GM12878 (cell line): ENCODE data around the gene FOXA1. TPM values are rescaled to one million over a fixed set of nuclear protein-coding genes. Genes with fewer than 3 reads are reported as not detected.

Source experiments
- ATAC-seq: fragments of 200-7000 bp; cut with Tn5 transposase; 3 replicates; pipeline ENCODE4 v1.9.1; 2020; ENCODE audit warnings: mild to moderate bottlenecking, moderate library complexity
- BruUV-seq: library from RNA; stranded (reverse); fragments of 400-500 nt; replicated peaks from 2 replicates; lab custom pipeline; 2021; lab: Mats Ljungman, UMichigan
- CTCF ChIA-PET: fragments of 300-600 bp; sonication (Branson Sonifier 250); formaldehyde crosslinking; extraction: SDS; loops from one replicate; lab custom pipeline; 2021; ENCODE audit warnings: inconsistent platforms; lab: Yijun Ruan, JAX
- POLR2A ChIA-PET: fragments of 350-600 bp; formaldehyde crosslinking; extraction: SDS; loops from one replicate; lab custom pipeline; 2021; ENCODE audit warnings: inconsistent platforms; lab: Charles Lee
- RAD21 ChIA-PET: fragments of 300-600 bp; sonication (Branson Sonifier 250); formaldehyde crosslinking; loops from one replicate; lab custom pipeline; 2023; ENCODE audit warnings: antibody characterized with exemption; ENCODE audit not compliant: unreplicated experiment; lab: Charles Lee
- SMC1A ChIA-PET: fragments of 300-600 bp; sonication (Branson Sonifier 250); formaldehyde crosslinking; loops from one replicate; lab custom pipeline; 2023; ENCODE audit not compliant: unreplicated experiment, uncharacterized antibody; lab: Charles Lee
- DNase-seq: peaks from one replicate; pipeline ENCODE4 v3.0.0-alpha.2; 2011; ENCODE audit warnings: low read depth, low spot score
- FAIRE-seq: peaks from 3 replicates; lab custom pipeline; 2011; peaks lifted over from hg19 to GRCh38; lab: Jason Lieb, UNC
- H2AFZ ChIP-seq: 2 replicates; pipeline ENCODE4 v1.6.0; 2011; ENCODE audit warnings: low read depth, low read length, control low read depth; ENCODE audit not compliant: control insufficient read depth
- H3K27ac ChIP-seq: 2 replicates; pipeline ENCODE4 v1.5.1; 2011; ENCODE audit warnings: control low read depth; ENCODE audit not compliant: control insufficient read depth, insufficient read depth
- H3K27me3 ChIP-seq, 2 experiments: replicated peaks in 1 of 2; 2 replicates each; pipeline versions ENCODE4 v1.6.0 to v1.6.1; 2011; ENCODE audit warnings: low read length in 1 of 2; ENCODE audit not compliant: control insufficient read depth in 2 of 2, insufficient read depth in 2 of 2
- H3K36me3 ChIP-seq, 2 experiments: 2 replicates each; pipeline ENCODE4 v1.5.1; 2011; ENCODE audit warnings: low read length in 1 of 2; ENCODE audit not compliant: control insufficient read depth in 2 of 2, insufficient read depth in 2 of 2
- H3K4me1 ChIP-seq: 2 replicates; pipeline ENCODE4 v1.6.1; 2011; ENCODE audit warnings: mild to moderate bottlenecking, low read length, moderate library complexity, mixed read lengths; ENCODE audit not compliant: control insufficient read depth, insufficient read depth
- H3K4me2 ChIP-seq: 2 replicates; pipeline ENCODE4 v1.6.0; 2011; ENCODE audit warnings: control low read depth; ENCODE audit not compliant: control insufficient read depth, insufficient read depth
- H3K4me3 ChIP-seq: fragments of 200-600 bp; sonication (generic); 2 replicates; pipeline ENCODE4 v1.5.1; 2016
- H3K79me2 ChIP-seq: 2 replicates; pipeline ENCODE4 v1.6.0; 2011; ENCODE audit warnings: low read length; ENCODE audit not compliant: control insufficient read depth, insufficient read depth
- H3K9ac ChIP-seq: 2 replicates; pipeline ENCODE4 v1.8.0; 2011; ENCODE audit warnings: low read length, control low read depth, mixed read lengths; ENCODE audit not compliant: control insufficient read depth, insufficient read depth
- H3K9me3 ChIP-seq: replicated peaks from 3 replicates; pipeline ENCODE4 v1.5.1; 2011; ENCODE audit warnings: mild to moderate bottlenecking, low read length; ENCODE audit not compliant: control insufficient read depth, insufficient read depth
- H4K20me1 ChIP-seq: 2 replicates; pipeline ENCODE4 v1.6.0; 2011; ENCODE audit not compliant: control insufficient read depth, insufficient read depth
- ATF2 ChIP-seq: IDR thresholded peaks from 2 replicates; pipeline ENCODE4 v1.6.1; 2012; ENCODE audit warnings: low read length, inconsistent platforms
- MLLT1 ChIP-seq: fragments of 450-650 bp; IDR thresholded peaks from 2 replicates; pipeline ENCODE4 v1.6.1; 2016; ENCODE audit warnings: mild to moderate bottlenecking
- NKRF ChIP-seq: fragments of 450-650 bp; conservative IDR thresholded peaks from 2 replicates; pipeline ENCODE4 v1.6.1; 2017; ENCODE audit warnings: mild to moderate bottlenecking, moderate library complexity
- PBX3 ChIP-seq: IDR thresholded peaks from 2 replicates; pipeline ENCODE4 v1.6.1; 2011; ENCODE audit warnings: mild to moderate bottlenecking, low read depth, low read length, moderate library complexity; ENCODE audit not compliant: insufficient replicate concordance
- TARDBP ChIP-seq: IDR thresholded peaks from 2 replicates; pipeline ENCODE4 v1.6.1; 2016; ENCODE audit warnings: borderline replicate concordance
- WGBS: methylation state at CpG from one replicate; pipeline ENCODE4 v1.1.6; 2016; ENCODE audit warnings: low lambda C conversion rate; ENCODE audit not compliant: insufficient replicate concordance, insufficient coverage; ENCODE audit errors: missing lambda C conversion rate; 5-methylcytosine and 5-hydroxymethylcytosine counted together
- in situ Hi-C: fragments of 300-500 bp; cut with MboI; formaldehyde crosslinking; loops from 9 replicates; pipeline ENCODE4 v1.14.3; 2018; ENCODE audit warnings: mixed read lengths
- intact Hi-C: fragments of 100-400 bp; cut with micrococcal nuclease; formaldehyde crosslinking; loops from one replicate; pipeline ENCODE4 v1.14.2; 2022; ENCODE audit not compliant: unreplicated experiment
- polyA plus RNA-seq, 11 experiments: library from polyadenylated mRNA; depleted of rRNA in 4 of 11; unstranded in 6 of 11; stranded (reverse) in 5 of 11; fragments of >200 nt; fragmentation: Nextera tagmentation in 4 of 11; fragmentation: Illumina TruSeq in 1 of 11; extraction: Ambion mirVana in 4 of 11; extraction: Trizol in 1 of 11; gene quantifications; 1 replicate in 1 of 11; 2 replicates in 10 of 11; pipeline versions ENCODE4 v1.2.1 to v1.2.3, GENCODE V29; 2011 to 2016; ENCODE audit warnings: inconsistent platforms in 2 of 11, missing spikeins in 2 of 11, low read depth in 1 of 11
- total RNA-seq, 4 experiments: library from RNA; depleted of rRNA in 3 of 4; stranded (reverse); fragments of >200 nt in 3 of 4; fragmentation: Illumina TruSeq in 1 of 4; extraction: Trizol in 1 of 4; gene quantifications; 2 replicates each; pipeline versions ENCODE4 v1.2.1 to v1.2.3, GENCODE V29; 2013 to 2021

The FOXA1 gene
- total and polyA plus RNA-seq, 10 of the 15 experiments (the other 5 are each of a cell fraction or from before 2014, with no cell fraction given), result 0.03 to 0.18 (median 0.06) TPM; not detected in 7

GRCh38 chr14:37587131-37587803 is 7.8 kb downstream of the FOXA1 start:
- FAIRE-seq, result no peak

GRCh38 chr14:37586797-37587130 is 8.3 kb downstream of the FOXA1 start:
- CTCF ChIA-PET, result no interaction called here
- TF ChIP-seq NKRF (no peak), MLLT1 (no peak), TARDBP (no peak), PBX3 (no peak)

More at GRCh38 chr14:37587131-37587803, 7.8 kb downstream of the FOXA1 start:
- H3K9ac ChIP-seq, result no peak overlapping the region
- 13% methylated on average over 4 of the region's 4 CpGs for WGBS
- SMC1A ChIA-PET, result no interaction called here
- H3K27ac ChIP-seq, result no peak overlapping the region
- no peak for TF ChIP-seq ATF2
- TF ChIP-seq, all 136 proteins: peak for 0
- ChIA-PET RAD21 (no interaction called here), POLR2A (no interaction called here), CTCF (no interaction called here)
- intact Hi-C loops, result no loop called here
- Histone ChIP-seq H4K20me1 (no peaks in the 10 kb centered on the region), H3K79me2 (no peaks in the 10 kb centered on the region), H3K4me1 (no peaks in the 10 kb centered on the region), H3K36me3 (no peaks in the 10 kb centered on the region), H2AFZ (no peak overlapping the region), H3K4me3 (no peak overlapping the region), H3K27me3 (no peaks in the 10 kb centered on the region), H3K4me2 (no peak overlapping the region), H3K9me3 (no peaks in the 10 kb centered on the region; the same call in 2 of the 3 replicates)
- ATAC-seq (no peak), DNase-seq (no peak)
- in situ Hi-C loops, result no loop called here
- no TSS peak for BruUV-seq

More at GRCh38 chr14:37586797-37587130, 8.3 kb downstream of the FOXA1 start:
- SMC1A ChIA-PET, result no interaction called here
- RAD21 ChIA-PET, result no interaction called here
- WGBS, result 0% methylated on average over 1 of the region's 1 CpG
- no peak overlapping the region for H3K4me3 ChIP-seq
- H3K9me3 ChIP-seq, result no peaks in the 10 kb centered on the region; the same call in 2 of the 3 replicates
- H3K27ac ChIP-seq, result no peak overlapping the region
- H2AFZ ChIP-seq, result no peak overlapping the region
- no peaks in the 10 kb centered on the region for H4K20me1 ChIP-seq
- no TSS peak for BruUV-seq
- intact Hi-C loops (no loop called here), in situ Hi-C loops (no loop called here)
- H3K4me1 ChIP-seq, result no peaks in the 10 kb centered on the region
- H3K9ac ChIP-seq, result no peak overlapping the region
- H3K27me3 ChIP-seq, result no peaks in the 10 kb centered on the region
- no peak for FAIRE-seq
- POLR2A ChIA-PET, result no interaction called here
- ATAC-seq, result no peak
- no peak overlapping the region for H3K4me2 ChIP-seq
- no peak for DNase-seq
- no peaks in the 10 kb centered on the region for H3K79me2 ChIP-seq
- H3K36me3 ChIP-seq, result no peaks in the 10 kb centered on the region
